Fibroblast of peridontal ligament (primary cell): ENCODE data around the gene SNX32.

Experiments
- DNase-seq: peaks from one replicate; pipeline ENCODE4 v3.0.0-alpha.2; 2010; ENCODE audit errors: extremely low read depth

The SNX32 gene

DNA sequence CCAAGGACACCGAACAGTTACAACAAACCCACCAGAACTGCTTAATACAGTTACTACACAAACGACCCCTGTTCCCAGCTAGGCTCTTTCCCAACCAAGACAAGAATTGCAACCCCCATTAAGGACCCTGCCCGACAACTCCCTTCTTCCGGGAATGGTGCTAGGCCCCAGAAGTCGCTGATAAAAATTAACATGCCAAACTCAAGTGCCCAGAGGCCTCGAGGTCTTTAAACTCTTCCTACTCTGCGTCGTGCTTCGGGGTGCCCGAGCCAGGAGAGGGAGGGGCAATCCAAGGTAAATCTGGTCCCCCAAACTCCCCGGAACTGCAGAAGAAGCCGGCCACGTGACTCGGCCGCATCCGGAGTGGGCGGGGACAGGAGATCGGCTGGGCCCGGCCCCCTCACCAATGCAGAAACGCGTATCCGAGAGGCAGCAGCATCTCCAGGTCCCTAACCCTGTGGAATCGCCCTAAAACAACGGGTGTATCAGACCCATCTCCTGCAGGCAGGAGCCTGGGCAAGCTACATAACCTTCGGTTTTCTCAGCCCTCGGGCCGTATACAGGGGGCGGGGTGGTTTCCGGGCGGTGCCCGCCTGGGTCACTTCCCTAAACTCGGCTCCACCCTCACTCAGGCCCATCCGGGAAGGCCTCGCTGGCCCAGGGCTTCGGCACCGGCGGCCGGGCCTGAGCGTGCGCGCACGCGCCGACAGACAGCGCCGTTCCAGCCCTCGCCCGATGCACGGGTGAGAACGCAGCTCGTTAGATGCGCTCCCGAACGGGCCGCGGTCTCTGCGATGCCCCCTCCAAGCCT lies 23.1 kb downstream of the SNX32 start:
- peak; percentile 51 for DNase-seq

DNA sequence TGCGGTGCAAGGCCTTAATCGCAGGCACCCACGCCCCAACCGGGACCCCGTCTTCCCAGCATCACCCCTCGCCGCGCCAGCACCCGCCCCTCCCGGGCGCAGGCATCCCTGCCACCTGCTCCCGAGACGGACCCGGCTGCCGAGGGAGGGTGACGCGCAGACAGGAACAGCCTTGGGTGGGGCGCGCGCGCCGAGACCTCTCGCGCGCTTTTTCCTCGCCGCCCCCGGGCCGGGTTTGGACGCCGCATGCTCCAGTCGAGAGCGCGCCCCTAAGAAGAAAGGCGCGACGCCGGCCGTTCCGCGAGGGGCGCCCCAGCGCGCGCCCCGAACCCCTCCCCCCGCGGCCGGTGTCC lies 23.7 kb downstream of the SNX32 start:
- DNase-seq, result no peak

DNA sequence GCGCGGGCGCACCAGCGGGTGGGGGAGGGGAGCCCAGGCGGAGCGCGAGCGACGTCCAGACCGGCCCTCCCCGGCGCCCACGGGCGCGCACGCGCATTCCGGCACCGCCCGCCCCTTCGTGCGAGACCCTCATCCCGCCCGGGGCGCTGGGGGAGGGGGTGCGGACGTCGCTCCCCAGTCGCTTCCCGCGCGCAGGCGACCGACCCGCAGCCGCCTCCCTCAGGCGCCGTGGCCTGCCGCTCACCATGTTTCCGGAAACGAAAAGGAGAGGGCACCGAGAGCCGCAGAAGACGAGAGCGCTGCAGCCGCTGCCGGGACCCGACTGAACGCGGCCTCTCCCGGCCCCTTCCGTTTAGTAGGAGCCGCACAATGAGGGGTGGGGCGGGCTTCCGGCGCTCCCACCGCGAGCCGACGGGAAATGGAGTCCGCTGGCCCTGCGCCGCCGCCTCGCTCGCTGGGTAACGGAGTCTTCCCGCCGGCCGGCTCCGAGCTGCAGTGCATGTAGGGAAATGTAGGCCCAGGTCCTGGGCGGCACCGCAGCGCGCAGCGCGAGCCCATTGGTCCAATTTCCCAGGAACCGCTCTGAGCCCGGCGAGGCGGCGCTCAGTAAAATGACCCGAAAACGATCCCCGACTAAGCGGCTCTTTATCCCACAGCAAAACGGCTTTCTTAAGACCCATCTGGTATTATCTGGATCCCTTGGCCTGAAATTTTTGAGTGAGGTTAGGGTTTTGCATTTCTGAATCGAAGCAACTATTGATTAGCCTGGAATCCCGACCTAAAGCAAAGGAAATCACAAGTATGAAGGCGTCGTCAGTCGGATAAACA lies 24.3 kb downstream of the SNX32 start, which contains the start of gene CFL1:
TSS of gene CFL1 (minus strand) at position 328 of the 828 bp plus-strand sequence. CDS start at position 247, 81 bp downstream.
- peak; percentile 94 for DNase-seq

DNA sequence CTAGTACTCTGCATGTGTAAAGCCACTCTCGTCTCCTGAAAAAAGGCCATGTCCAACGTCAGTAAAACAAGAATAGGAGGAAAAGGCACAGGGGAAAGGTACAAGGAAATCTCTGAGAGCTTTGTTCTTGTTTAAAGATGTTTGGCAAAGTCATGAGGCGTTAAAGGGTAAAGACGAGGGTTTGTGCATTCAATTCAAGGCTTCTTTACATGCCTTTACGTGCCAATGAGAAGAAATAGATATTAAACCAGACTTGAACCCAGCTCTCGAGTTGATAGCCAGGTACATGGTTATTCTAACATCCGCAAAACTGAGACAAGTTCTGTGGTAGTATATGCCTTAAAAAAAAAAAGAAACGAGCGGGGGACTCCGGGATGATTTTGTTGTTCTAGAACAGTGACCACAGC lies 24.9 kb downstream of the SNX32 start:
- no peak for DNase-seq

DNA sequence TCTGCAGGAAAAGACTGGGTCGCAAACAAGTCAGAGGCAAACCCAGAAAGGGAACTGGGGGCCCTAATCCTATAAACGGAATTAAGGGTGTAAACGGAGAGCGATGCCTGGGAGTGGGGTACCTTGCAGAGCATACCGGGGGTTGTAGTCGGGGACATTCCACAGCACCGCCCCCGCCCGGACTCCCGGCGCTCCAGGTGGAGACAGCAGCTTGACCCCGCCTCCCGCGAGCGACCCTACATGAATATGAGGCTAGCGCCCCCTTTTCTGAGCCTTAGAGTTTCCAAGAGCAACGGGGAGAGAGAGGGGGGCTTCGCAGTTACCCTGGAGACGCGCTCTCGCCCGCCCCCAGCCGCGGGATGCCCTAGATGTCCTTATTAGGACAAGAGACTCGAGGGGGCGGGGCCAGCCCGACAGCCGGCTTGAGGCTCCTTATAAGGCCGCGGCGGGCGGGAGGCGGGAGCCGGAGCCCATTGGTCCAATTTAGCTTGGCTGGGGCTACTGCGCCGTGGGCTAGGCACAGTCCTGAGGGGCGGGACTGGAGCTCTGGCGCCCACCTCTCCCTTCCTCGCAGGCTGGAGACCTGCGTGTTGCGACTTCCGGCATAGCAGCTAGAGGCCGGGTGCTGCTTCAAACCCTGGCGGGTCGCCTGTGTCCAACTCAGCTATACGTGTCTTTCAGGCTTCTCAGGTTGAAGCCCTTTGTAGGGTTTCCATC lies 25.5 kb downstream of the SNX32 start:
- peak; percentile 97 for DNase-seq

DNA sequence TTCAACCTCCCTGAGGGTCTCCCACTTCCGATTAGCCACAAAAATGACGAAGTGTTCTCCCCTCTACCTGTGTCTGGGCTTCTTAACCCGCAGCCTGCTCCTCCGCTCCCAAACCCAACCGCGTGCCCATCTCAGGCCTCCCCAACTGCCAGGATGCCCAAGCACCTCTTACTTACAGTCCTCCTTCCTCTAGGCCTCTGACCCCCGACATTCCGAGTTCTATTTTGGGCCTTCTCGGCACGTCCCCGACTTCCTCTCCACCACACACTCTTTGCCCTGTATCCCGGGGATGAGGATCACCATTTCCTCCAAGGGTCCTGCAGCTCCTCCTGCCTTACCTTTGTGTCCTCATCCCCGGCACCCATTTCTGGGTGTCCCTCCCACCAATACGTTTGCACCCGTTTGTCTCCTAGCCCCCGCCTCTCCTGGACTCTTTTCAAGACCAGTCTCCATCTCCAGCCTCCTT lies 26.1 kb downstream of the SNX32 start:
- DNase-seq, result no peak

DNA sequence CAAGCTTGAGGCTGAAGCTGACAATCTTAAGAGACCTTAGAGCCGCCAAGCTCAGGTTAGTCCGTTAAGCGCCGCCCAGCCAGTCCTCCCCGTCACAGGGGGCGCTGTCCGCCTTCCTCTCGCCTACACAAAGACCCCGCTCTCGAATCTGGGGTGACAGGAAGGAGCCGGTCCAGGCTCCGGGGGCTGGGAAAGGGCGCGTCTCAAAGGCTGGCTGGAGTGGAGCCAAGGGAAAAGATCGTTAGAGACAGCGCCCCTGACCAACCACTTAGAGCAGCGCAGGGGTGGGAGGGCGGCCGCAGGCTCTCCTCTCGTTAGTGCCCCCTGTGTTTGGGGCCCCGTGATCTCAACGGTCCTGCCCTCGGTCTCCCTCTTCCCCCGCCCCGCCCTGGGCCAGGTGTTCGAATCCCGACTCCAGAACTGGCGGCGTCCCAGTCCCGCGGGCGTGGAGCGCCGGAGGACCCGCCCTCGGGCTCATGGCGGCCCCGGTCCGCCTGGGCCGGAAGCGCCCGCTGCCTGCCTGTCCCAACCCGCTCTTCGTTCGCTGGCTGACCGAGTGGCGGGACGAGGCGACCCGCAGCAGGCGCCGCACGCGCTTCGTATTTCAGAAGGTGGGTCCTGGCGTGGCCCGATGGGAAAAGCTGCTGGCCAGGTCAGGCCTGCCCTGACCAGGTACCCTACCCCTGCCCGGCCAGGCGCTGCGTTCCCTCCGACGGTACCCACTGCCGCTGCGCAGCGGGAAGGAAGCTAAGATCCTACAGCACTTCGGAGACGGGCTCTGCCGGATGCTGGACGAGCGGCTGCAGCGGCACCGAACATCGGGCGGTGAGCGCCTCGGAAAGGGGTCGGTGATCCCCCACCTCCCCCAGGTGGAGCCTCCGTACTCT lies 26.8 kb downstream of the SNX32 start, which contains the start of gene MUS81:
TSS of gene MUS81 (plus strand) at position 156 of the 887 bp plus-strand sequence. CDS start at position 477, 321 bp downstream.
- DNase-seq, result peak; percentile 97

DNA sequence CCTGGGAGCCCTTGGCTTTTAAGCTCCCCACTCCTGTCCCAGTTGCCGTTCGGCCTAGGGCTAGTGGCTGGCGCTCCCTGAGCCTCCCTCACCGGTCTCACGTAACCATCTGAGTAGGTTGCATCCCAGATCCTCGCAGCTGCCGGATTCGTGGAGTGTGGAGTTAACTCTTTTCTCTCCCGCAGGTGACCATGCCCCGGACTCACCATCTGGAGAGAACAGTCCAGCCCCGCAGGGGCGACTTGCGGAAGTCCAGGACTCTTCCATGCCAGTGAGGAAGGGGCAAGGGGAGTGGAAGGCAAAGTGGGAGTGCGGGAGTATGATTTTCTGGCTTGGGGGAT lies 27.4 kb downstream of the SNX32 start:
- DNase-seq, result no peak

DNA sequence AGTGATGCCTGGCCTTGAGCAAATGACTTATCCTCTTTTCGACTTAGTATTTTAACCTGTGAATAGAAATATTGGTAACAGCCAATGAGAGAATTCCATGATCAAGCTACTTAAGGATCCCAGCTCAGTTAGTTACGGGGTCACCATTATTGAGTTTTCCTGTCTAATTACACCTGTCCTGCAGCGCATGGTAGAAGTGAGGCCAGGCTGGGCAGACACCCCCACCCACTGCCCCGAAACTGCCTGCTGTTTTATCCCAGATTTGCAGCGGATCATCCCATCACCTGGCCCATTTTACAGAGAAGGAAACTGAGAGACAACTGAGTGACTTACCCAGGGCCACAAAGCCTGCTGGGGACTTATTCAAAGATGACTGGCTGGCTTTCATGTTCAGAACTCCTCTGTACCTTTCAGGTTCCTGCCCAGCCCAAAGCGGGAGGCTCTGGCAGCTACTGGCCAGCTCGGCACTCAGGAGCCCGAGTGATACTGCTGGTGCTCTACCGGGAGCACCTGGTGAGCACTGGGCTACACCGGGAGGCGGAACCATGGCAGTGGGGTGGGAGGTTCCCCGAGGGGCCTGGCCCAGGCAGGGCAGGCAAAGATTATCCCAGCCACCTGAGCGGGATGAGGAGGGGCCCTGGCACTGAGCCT lies 27.9 kb downstream of the SNX32 start:
- no peak for DNase-seq

DNA sequence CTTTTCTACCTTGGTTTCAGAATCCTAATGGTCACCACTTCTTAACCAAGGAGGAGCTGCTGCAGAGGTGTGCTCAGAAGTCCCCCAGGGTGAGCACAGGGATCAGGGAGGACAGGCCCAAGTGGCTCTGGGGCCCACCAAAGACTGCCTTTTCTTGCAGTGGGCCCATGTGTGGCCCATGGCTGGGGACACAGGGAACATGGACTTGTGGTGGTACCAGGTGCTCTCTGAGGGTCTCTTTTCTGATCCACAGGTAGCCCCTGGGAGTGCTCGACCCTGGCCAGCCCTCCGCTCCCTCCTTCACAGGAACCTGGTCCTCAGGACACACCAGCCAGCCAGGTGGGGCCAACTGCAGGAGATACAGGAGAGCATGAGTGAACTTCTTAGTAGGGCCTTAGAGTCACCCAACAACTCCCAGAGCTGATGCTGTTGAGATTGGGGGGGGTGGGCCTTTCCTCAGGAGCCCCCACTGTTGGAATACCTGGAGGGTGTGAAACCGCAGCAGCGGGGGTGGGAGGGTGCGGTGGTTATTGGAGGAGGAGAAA lies 28.5 kb downstream of the SNX32 start:
- DNase-seq, result no peak

DNA sequence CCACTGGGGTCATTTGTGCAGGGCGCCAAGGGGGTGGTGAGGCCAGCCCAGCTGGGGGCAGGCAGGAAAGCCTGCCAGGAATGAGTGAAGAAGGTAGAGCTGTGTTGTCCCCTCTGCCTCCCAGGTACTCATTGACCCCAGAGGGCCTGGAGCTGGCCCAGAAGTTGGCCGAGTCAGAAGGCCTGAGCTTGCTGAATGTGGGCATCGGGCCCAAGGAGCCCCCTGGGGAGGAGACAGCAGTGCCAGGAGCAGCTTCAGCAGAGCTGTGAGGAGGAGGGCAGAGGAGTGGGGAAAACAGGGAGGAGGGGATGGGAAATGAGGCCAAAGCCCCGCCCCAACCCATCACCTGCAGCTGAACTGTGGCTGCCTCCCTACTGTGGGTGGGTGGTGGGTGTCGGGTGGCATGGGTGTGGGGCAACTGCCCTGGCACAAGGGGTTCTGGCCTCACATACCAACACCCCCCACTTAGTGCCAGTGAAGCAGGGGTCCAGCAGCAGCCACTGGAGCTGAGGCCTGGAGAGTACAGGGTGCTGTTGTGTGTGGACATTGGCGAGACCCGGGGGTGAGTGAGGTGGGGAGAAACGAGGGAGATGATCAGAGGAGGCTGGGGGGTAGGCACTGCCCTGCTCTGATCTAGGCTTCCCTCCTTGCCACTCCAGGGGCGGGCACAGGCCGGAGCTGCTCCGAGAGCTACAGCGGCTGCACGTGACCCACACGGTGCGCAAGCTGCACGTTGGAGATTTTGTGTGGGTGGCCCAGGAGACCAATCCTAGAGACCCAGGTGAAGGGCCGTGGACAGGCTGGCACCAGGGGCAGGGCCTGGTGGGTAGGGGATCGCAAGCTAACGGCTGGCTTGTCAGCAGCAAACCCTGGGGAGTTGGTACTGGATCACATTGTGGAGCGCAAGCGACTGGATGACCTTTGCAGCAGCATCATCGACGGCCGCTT lies 29.5 kb downstream of the SNX32 start:
- DNase-seq, result no peak

DNA sequence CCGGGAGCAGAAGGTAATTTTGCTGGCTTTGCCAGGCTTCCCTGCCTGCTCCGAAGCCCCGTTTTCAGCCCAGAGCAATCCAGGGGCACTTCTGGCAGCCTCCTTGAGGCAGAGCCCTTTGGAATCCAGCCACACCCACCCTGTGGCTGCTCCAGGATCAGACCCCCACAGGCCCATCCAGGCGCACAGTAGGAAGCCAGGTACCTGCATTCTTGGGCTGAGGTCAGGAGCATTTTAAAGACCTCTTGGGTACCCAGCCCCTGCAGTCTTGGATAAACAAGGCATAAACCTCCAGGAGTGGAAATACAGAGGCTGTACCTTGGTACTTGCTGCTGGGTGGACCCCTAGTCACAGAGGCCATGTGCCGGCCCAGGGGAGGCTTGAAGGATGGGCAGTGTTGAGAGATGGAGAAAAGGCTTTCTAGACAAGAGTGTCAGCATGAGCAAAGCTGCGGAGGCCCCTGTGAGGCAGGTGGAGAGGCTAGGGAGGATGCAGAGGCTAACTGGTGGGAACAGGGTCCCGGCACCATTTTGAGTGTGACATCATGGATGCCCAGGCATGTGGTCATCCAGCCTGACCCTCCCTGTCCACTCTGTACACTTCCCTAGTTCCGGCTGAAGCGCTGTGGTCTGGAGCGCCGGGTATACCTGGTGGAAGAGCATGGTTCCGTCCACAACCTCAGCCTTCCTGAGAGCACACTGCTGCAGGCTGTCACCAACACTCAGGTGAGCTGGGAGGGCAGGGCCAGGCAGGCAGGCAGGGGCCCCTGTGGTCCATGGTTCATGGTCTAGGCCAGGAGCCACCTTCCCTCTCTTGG lies 30.3 kb downstream of the SNX32 start:
- no peak for DNase-seq

DNA sequence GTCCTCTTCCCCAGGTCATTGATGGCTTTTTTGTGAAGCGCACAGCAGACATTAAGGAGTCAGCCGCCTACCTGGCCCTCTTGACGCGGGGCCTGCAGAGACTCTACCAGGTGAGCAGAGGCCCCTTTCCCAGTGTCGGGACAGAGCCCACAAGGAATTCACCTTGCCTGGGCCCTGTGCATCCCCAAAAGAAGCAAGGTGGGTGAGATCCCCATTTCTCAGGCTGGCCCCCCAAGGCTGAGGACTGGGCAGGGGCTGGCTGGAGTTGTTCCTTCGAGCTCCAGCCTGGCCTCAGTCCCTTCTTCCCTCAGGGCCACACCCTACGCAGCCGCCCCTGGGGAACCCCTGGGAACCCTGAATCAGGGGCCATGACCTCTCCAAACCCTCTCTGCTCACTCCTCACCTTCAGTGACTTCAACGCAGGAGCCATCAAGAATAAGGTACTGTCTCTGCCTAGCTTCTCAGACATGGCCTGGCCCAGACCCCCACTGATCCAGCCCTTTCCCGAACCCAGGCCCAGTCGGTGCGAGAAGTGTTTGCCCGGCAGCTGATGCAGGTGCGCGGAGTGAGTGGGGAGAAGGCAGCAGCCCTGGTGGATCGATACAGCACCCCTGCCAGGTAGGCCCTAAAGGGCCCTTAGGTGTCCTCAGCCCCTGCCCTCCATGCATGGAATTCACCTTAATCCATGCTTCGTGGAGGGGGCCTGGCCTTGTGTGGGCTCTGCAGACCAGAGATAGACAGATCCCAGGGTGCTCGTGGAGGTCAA lies 31.1 kb downstream of the SNX32 start:
- no peak for DNase-seq

DNA sequence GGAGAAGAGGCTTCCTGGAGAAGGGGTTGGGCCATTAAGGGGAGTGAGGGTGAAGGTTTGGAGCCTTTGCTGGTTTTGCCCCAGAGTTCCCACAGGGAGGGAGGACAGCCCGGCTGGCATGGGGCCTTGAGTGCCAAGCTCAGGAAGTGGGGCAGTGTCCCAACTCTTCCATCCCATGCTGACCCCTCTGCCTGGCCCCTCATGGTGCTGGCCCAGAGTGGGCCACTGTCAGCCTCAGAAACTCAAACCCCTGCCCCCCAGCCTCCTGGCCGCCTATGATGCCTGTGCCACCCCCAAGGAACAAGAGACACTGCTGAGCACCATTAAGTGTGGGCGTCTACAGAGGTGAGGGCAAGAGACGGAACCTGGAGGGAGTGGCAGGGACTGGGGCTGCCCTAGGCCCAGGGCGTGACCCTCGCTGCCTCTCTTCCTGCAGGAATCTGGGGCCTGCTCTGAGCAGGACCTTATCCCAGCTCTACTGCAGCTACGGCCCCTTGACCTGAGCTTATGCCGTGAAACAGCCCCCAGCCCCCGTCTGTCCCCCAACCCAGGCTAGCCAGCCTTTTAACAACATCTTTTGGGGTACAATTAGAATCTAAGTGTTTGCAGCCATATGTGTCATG lies 31.9 kb downstream of the SNX32 start:
- no peak for DNase-seq

DNA sequence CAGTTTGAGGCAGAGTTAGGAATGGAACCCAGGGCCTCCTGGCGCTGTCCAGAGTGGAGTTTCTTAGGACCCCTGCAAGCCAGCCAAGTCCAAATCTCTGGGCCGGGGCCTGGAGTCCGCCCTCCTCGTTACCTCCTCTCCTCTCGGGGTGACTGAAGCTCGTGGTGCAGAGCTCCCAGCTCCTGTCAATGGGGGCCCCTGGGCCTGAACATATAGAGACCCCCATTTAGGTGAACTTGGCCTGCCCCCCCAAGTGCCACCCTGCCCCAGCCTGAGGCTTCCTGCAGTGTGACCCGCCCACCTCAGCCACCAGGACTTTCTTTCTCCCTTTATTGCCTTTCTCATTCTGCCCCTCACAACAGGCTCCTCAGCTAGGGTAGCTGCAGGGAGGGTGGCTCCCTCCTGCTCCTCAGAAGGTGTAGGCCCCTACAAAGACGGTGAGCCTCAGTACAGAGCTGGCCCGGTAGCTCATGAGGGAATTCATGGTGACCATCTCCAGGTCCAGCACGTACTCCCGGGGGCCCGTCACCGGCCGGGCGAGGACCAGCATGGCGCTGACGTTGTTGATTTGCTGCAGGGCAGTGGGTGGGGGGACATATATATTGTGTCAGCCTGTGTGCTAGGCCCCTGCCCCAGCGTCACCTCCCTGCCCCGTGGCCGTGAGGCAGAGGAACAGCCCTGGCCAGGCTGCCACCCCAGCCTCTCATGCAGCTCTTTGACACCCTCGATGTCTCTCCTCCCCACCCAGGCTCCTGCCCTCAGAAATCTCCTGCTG lies 32.9 kb downstream of the SNX32 start:
- no peak for DNase-seq
